ENCODE data around the gene BMX.

The BMX gene

DNA sequence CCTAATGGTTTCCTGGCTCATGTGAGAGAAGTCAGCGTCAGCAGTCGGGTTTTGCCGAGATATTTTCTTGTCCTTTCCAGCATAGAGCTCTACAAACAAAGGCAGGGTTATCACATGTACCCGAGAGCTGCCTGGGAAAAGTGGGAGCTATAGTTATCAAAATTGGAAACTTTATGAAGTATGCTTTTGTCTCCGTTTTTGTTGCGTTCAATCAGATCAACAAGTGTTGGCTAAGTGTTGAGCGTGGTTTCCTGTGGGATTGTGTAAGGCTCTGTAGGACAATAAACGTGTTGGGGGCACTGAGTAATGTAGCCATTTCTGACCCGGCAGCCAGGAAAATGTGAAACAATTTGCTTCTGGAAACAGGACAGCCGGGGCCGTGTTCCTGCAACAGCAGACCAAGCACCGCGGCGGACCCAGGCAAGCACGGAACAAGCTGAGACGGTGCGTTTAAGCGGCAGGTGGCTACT is at the start of gene BMX:
TSS of gene BMX (plus strand) at position 311 of the 470 bp plus-strand sequence. CDS start 7,547 bp downstream, outside the sequence.
- DNase-seq (ENCODE audit: low read depth), result no peak

DNA sequence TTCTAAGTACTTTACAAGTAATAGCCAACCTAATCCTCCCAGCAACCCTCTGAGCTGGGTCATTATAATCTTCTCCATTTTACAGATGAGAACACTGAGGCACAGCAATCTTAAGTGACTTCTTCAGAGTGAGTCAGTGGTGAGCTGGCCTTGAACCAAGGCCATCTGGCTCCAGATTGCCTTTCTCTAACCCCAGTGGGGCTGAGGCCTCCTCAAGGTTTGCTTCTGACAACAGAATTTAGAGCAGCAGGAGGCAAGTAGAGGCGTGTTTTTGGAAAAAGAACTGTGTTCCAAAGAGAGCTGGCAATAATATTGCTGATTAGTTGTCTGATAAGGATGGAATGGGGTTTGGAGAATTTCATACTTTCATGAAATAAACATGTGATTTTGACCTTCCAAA is 48.7 kb upstream of the BMX start:
- DNase-seq (ENCODE audit: low read depth), result no peak

DNA sequence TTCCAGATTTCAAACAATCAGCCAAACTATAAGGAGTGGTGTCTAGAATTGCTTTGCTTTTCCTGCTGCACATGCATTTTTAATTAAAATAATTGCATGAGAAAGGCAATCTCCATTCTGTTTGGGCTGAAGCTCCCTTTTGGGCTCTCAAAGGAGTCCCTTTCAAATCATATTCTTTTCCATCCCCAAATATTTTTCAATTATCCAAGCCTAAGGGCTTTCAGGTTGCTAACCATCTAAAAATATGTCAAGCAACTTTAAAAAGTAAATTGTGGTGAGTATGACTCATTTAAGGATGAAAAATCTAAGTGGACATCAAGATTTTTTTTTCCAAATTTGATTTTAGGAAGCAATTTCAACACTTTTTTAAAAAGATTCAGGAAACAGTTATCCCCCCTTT is 35.9 kb upstream of the BMX start:
- no peak for DNase-seq (ENCODE audit: low read depth)

DNA sequence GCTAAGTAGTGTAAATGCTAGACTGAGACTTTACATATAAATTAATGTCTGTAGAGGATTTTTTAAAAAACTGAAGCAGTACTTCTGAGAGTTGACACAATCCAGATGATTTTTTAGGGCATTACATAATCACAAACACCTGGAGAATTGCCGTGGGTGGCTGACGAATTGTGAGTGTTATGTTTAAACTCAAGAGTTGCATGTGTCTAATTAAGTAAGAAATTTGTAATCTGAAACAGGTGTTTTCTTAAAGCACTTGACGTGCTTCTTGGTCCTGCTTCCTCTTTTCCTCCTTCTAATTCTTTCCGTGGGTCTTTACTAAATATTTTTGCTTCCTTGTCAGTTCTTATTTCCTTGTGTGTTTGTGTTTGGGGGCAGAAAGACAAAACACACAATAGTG is 35.3 kb upstream of the BMX start:
- no peak for DNase-seq (ENCODE audit: low read depth)

DNA sequence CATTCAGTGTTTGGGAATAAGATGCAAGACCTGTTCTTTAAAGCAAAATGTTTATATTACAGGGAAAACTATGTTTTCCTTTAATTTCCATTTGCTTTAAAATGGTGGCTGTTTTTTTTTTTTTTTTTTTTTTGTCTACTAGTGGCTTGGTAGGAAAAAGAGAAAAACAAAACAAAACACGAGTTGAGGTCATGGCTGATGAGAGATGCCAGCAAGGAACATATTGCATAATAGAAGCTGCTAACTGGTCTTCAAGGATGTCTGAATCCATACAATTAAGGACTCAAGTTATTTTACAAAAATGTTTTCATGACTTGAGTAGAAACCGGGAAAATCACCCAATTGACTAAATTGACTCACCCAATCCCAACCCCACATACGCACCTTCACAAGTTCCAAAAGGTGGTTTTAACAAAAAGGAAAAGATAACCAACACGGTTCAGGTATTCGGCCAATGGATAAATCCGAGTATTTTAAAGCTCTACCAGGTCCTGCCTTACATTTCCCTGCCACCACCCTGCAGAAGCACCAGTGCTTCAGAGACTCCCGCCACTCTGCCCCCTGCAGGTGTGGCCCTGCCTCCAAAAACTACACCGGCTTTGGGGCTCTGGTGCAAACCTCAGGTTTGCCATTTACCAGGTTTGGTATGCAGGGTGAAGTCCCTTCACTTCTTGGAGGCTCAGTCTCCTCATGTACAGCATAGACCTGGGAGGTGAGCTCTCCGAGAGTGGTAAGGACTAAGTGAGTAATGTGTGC is 34.5 kb upstream of the BMX start:
- DNase-seq (ENCODE audit: low read depth), result peak; percentile 1

DNA sequence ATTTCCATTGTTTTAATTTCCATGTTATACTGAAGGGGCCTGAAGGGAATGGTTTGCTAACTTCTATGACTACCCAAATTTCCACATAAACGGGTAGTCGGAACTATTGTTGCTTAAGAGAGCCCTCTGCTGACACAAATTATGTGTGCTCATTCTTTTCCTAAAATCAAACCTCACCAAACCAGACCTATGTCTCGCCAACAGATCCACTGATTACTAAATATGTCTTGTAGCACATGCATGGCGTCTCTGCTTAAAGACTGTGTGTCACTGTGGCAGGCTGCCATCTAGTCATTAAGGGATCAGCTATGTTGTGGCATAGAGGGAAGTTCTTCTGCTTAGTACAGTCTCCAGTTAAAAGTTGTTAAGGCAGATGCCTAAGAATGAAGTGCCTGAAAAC is 32.6 kb upstream of the BMX start:
- no peak for DNase-seq (ENCODE audit: low read depth)

DNA sequence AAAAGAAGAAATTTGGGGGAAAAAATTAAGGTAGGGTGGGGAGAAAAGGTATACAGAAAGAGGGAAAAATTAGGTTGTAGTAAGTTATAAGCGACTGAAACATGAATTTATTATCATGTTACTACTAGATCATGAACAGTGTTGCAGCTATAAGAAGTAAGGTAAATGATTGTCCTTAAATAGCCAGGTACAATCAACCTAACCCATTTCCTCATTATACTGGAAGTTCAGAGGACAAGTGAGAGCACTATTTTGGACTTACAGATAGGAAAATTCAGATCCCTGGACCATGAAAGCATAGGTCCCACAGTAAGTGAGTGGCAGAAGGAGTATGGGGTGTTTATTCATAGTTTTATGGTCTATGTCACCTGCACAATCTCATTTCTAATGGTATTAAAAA is 31.0 kb upstream of the BMX start:
- DNase-seq (ENCODE audit: low read depth), result no peak

DNA sequence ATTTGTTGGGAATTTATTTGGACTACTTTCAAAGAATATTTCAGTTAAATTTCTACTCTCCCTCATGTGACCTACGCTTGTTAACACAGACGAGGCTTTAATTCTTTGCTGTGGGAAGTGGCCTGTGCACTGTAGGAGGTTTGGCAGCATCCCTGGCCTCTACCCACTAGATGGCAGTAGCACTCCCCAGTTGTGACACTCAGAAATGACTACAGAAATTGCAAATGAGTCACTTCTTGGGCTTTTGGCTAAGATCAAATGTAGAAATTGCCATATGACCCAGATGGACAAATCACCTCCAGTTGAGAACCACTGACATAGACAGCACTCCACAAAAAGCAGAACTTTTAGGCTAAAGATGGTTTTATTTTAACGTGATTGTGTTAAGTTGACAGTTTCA is 29.6 kb upstream of the BMX start:
- peak; percentile 36 for DNase-seq (ENCODE audit: low read depth)

DNA sequence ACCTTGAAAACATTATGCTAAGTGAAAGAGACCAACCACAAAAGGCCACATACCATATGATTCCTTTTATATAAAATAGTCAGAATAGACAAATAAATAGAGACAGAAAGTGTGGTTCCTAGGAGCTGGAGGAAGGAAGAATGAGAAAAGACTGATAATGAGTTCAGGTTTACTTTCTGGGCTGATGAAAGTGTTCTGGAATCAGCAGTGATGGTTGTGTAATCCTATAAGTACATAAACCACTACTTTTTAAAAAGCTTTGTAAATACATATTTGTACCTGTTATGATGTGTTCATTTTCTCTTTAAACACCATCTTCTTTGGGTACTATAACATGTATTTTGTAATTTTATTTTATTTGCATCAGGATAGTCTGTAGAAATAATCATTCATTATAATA is 28.1 kb upstream of the BMX start:
- DNase-seq (ENCODE audit: low read depth), result no peak

DNA sequence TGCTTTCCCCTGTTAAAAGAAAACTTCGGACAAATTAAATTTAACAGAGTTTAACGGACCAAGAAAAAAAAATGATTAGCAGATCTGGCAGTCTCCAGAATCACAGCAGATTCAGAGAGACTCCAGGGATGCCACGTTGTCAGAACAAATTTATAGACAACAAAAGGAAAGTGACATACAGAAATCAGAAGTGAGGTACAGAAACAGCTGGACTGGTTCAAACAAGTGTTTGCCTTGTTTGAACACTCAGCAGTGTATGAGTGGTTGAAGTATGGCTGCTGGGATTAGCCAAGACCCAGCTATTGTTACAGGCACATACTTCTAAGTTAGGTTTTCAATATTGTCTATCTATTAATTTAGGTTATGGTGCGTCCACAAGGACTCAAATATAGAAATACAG is 26.6 kb upstream of the BMX start:
- no peak for DNase-seq (ENCODE audit: low read depth)

DNA sequence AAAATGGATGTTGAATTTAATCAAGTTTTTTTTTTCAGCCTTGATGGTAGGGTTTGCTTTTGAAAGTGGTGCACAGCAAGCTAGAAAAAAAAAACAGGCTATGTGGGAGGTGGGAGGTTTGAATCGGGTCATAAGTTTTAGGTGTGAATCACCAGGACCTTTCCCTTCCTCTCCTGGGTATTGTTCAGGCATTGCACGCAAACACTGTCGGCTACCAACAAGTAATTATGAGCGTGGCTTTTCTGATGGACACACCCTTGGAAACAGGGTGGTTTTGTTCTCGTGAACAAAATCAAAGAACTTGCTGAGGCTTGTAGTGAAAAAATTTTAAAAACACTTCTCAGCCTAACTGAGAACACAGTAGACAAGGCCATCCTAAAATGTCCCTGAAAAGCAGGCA is 25.6 kb upstream of the BMX start:
- DNase-seq (ENCODE audit: low read depth), result no peak

DNA sequence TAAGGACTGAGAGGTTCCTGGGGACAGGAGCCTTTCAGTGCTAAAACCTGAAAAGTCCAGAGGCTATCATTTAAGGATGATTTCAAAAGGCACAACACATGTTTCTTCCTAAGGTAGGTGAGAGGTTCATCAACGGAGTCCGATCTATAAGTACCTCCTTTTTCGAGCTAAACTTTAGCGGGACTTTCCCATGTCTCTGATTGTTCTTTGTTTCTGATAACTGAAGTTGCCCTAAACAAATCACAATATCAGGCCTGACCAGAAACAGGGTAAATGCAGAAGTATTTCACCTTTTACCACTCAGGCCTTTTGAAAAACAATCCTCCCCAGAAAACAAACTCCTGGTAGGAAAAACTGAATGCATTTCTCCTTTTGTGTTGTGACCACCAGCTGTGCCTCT is 25.1 kb upstream of the BMX start:
- no peak for DNase-seq (ENCODE audit: low read depth)

DNA sequence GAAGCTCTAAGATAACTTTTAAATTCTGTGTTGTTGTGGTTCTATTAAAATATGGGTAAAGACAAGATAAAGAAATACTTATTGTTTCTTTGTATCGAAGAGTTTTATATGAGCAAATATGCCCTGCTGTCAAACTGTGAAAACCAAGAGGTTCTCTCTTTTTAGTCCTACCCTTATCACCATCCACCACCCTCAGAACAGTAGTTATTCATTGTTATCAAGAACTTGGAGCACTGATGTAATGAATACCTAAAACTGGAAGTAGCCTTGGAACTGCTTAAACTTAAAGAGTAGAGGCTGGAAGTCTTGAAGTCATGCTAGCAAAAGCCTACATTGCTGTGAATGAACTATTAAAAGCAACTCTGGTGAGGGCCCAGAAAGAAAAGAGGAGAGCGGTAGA is 16.7 kb upstream of the BMX start:
- no peak for DNase-seq (ENCODE audit: low read depth)

DNA sequence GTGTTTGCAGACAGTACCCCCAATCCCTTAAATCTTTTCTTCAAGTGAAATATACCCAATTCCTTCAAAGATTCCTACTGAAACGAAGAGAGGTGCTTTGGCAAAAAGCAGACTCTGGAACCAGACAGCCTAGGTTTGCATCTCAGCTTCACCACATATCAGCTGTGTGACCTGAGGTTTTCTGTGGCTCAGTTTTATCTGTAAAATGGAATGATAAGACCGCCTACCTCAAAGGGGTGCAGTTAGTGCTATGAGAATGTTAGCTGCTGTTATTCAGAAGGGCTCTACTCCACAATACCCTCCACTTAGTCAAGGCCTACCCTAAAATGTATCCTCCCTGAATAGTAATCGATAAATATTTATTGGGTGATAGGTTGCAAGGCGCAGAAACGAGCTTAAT is 8.1 kb upstream of the BMX start:
- no peak for DNase-seq (ENCODE audit: low read depth)

DNA sequence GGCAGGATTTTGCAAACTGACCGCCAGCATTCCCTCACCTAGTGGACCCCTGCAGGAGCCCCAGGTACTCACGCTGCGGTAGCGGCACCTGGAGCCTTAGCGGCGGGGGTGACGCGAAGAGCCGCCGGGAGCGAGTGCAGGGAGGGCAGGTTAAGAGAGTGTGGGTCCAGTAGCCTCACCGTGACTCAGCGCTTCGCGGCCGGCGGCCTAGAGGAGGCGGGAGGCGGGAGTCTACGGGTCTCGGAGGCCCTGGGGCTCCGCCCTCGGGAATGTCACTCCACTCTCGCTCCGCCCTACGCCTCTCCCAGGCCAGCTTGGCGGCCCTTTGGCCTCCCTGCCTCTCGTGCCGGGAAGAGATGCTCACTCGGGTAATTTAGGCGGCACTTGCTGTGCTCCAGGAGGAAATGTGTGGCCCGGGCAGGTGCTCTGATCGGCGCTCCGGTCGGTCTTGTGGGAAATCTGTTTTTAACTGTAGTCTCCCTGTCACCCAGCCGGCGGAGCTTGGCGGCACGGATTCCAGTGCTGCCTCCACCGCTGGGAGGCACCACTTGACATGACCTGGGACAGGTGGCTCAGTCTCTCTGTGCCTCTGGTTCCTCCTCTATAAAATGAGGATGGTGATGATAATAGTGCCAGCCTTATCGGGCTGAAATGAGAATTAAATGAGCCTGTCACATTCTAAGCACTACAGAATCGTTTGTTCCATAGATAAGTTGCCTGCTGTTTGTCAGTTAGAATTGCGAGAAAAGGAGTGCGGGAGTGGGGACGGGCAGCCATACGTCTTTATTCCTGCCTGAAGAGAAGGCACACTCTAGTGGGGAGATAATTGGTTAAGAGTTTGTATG is 7.3 kb upstream of the BMX start, which contains the start of gene PIR:
TSS of gene PIR (minus strand) at position 216 of the 845 bp plus-strand sequence. CDS start 2,076 bp downstream, outside the sequence.
- DNase-seq (ENCODE audit: low read depth), result peak; percentile 53

DNA sequence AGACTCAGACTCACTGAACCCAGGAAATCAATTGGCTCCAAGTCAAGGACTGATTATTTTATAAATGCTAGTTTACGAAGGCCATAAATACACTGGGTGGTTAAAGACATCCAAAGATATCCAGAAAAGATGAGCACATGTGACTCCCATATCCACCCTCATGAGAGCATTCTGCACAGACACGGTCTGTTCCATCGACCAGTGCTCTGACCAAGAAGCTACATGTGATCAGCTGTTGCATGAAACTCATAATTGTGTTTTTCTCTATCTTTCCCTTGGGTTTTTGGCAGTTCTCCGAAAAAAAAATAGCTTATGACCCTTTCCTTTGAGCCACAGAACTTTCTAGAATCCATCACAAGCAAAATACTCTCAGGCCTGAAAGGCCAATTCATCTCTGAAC is 4.8 kb upstream of the BMX start:
- no peak for DNase-seq (ENCODE audit: low read depth)

DNA sequence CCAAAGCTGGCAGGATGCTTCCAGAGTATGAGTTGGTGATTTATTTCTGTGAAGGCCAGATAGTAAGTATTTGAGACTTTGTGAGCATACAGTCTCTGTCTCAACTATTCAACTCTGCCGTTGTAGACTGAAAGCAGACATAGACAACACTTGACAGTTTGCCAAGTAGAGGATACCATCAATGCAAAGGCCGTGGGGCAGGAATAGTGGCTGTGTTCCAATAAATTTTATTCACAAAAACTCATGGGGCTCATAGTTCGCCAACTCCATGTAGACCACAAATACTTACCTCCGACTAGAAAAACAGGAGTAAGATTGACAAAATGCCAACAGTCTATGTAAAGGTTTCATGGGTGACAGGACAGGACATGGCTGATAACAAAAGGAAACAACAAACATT is 3.8 kb upstream of the BMX start:
- no peak for DNase-seq (ENCODE audit: low read depth)

DNA sequence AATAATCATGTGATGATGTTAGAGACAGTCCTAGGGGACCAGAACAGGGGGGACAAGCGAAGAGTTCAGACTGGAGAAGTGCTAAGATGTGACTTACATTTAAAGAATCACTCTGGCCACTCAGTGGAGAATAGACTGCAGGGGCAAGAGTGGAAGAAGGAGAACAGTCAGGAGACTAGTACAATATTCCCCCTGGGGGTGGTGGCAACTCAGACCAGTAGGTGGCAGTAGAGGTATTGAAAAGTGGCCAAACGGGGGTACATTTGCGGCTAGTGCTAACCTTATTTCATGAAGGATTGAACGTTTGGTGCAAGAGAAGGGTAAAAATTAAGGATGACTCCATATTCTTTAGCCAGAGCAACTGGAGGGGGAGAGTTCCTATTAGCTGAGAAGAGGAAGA is 2.7 kb upstream of the BMX start:
- peak; percentile 15 for DNase-seq (ENCODE audit: low read depth)

DNA sequence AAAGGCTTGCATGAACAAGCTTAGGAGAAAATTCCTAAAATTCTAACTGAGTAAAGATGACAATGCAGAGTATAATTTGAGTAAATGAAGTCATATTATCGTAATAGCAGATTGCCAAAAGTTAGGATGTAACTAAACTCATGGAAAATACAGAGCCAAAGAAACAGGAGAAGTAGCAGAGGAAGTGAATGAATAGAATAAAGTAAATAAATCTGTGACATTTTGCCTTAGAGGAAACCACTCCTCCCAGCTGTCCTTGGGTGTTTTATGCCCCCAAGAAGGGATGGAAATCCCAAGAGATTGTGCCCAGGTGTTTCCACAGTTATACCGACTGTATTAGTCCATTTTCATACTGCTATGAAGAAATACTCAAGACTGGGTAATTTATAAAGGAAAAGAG is 1.9 kb upstream of the BMX start:
- DNase-seq (ENCODE audit: low read depth), result no peak

DNA sequence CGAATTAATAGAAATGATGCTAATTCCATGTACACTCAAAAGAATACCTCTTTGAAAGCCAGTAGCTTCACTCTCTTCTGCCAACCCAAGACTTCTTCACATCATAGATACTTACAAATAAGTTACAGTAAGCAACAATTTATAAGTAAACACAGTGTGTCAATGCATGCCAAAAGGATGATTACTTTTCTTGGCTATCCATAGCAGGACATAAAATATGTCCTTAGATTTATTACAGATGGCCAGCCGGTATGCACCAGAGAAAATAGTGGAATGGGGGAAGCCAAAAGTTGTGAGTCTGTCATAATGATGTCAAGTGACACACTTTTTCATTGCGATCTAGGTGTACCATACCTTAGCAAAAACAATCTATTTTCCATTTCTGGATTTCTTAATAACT is 631 bp upstream of the BMX start:
- DNase-seq (ENCODE audit: low read depth), result no peak

DNA sequence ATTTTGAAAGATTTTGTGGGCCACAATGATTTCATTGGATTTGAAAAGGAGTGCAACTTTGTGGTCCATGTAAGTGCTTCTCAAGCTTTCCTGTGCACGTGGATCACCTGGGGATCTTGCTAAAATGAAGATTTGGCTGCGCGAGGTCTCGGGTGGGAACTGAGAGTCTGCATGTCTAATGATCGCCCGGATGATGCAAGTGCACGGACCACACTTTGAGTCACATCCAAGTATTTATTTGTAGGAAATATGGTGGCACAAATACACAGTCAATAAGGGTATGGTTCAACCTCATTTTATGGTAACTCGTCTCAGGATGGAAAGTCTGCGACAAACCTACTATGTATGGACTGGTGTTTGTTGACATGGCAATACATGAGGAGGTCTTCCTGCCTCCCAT is 899 bp downstream of the BMX start:
- no peak for DNase-seq (ENCODE audit: low read depth)

DNA sequence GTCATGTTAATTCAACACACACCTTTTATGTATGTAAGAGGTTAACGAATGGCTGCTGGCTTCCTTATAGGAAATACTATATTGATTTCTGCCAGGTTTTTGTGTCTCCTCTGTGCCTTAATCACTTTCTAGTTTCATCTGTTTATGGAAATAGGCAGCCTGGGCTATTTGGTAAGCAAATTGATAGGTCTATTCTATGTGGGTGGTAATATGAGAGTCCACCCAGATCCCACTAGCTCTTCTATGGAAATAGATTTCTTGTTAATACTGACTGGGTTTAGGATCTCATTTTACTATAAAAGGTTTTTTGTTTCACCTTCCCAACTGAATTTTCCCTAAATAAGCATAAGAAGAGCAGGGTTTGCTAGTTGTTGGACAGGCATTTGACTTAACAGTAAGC is 4.1 kb downstream of the BMX start:
- no peak for DNase-seq (ENCODE audit: low read depth)

DNA sequence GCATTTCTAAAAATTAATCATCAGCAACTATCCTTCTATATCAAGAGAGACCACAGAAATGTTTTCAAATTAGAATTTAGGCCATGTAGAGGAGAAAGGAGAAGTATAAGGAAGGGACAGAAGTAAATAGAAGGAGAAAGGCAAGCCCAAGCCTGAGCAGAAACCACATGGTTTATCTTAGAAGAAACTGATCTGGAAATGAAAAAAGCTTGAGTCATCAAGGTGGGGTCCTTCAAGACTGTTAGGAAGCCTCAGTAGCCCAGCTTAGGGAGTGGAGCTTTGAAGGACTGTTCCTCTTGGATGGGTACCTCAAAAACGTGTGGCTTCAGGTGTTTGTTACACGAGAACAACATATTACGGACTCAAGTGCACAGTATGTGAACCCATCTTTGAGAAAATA is 4.5 kb downstream of the BMX start:
- DNase-seq (ENCODE audit: low read depth), result no peak
